Stomach (tissue), 9 donors: ENCODE results near the gene AUNIP. TPM values are rescaled to one million over a fixed set of nuclear protein-coding genes. Genes with fewer than 3 reads are reported as not detected.

Source experiments
- DNase-seq, 2 donors: peaks; one replicate each; pipeline versions ENCODE4 v3.0.0 to v3.0.0-alpha.2; 2013 to 2019
- H3K27ac ChIP-seq, 5 donors: fragments of 200-600 bp in 4 of 5; sonication (generic) in 4 of 5; one replicate each; pipeline ENCODE4 v1.5.1; 2013 to 2019; ENCODE audit warnings: mild to moderate bottlenecking in 1 of 5, moderate library complexity in 1 of 5
- H3K27me3 ChIP-seq, 3 donors: fragments of 200-600 bp; sonication (generic); one replicate each; pipeline ENCODE4 v1.5.1; 2017 to 2019; ENCODE audit warnings: mixed run types in 1 of 3
- H3K36me3 ChIP-seq, 4 donors: fragments of 200-600 bp; sonication (generic); 1 replicate in 3 of 4; 2 replicates in 1 of 4; pipeline ENCODE4 v1.5.1; 2016 to 2019
- H3K4me1 ChIP-seq, 4 donors: fragments of 200-600 bp; sonication (generic); one replicate each; pipeline ENCODE4 v1.5.1; 2016 to 2019
- H3K4me3 ChIP-seq, 4 donors: fragments of 200-600 bp; sonication (generic) in 3 of 4; one replicate each; pipeline ENCODE4 v1.5.1; 2016 to 2019; ENCODE audit warnings: mild to moderate bottlenecking in 1 of 4
- H3K9me3 ChIP-seq, 4 donors: fragments of 200-600 bp; sonication (generic); one replicate each; pipeline ENCODE4 v1.5.1; 2016 to 2019
- CTCF ChIP-seq, 7 experiments: fragments of 450-650 bp in 4 of 7; fragments of 200-600 bp in 3 of 7; sonication (generic) in 3 of 7; IDR thresholded peaks; one replicate each; pipeline ENCODE4 v1.5.1; 2016 to 2019; ENCODE audit warnings: antibody characterized with exemption in 7 of 7, control low read depth in 2 of 7, mild to moderate bottlenecking in 1 of 7
- EP300 ChIP-seq: sonication (generic); formaldehyde crosslinking; IDR thresholded peaks from one replicate; pipeline ENCODE4 v1.6.1; 2017; ENCODE audit warnings: antibody characterized with exemption
- POLR2A ChIP-seq, 4 donors: fragments of 450-650 bp; IDR thresholded peaks; one replicate each; pipeline ENCODE4 v1.6.1; 2016; ENCODE audit warnings: antibody characterized with exemption in 4 of 4, control low read depth in 2 of 4, mild to moderate bottlenecking in 1 of 4, moderate library complexity in 1 of 4
- POLR2AphosphoS5 ChIP-seq, 3 donors: sonication (generic); formaldehyde crosslinking; IDR thresholded peaks; one replicate each; pipeline ENCODE4 v1.6.1; 2016; ENCODE audit warnings: antibody characterized with exemption in 3 of 3
- WGBS, 5 donors: extraction: QIAGEN DNeasy Blood & Tissue Kit in 3 of 5; methylation state at CpG; one replicate each; pipeline versions ENCODE4 v1.1.5 to v1.1.7; 2013 to 2018; 5-methylcytosine and 5-hydroxymethylcytosine counted together
- intact Hi-C: fragments of 100-400 bp; cut with DNase I; formaldehyde crosslinking; loops from one replicate; pipeline ENCODE4 v1.15.1; 2023; ENCODE audit warnings: low total_unique reads
- polyA plus RNA-seq, 3 donors: library from polyadenylated mRNA; stranded (reverse); fragments of 200-250 nt; gene quantifications; one replicate each; pipeline ENCODE4 v1.2.3, GENCODE V29; 2013
- total RNA-seq, 5 donors: library from RNA; depleted of rRNA; stranded (reverse); fragments of >200 nt; gene quantifications; one replicate each; pipeline versions ENCODE4 v1.1.0 to v1.2.3, GENCODE V29; 2014 to 2016
- donor health status: healthy with polysubstance abuse.
- donor health status: Bipolar disorder and iron deficiency.
- donor health status: healthy.

AUNIP gene
- total and polyA plus RNA-seq, 8 donors = 0.68 to 2.8 (median 1.00) TPM; not detected in 3

GRCh38 chr1:25799935-25800702 lies 59.1 kb downstream of the AUNIP start, which contains the start of gene SELENON:
TSS of gene SELENON (plus strand) at chr1:25800193. CDS start at chr1:25800231, 38 bp downstream.
- H3K4me3 ChIP-seq = peak within 1 kb of the TSS; percentile 60 to 72 (median 67)
- TF ChIP-seq POLR2AphosphoS5 (IDR thresholded peaks at IDR 0.05) (peak in 1 of 3 donors; percentile 33), CTCF (IDR thresholded peaks at IDR 0.05) (no peak)
- WGBS, 5 donors = 0 to 3% (median 1%) methylated on average over 17 to 80 of the region's 91 CpGs
- H3K4me1 ChIP-seq = peaks cover 45 to 89% (median 63%) of the 10 kb centered on the region in 4 donors
- no peaks in the 10 kb centered on the region for H3K9me3 ChIP-seq
- peak; percentile 60 to 85 for DNase-seq
- H3K36me3 ChIP-seq = peaks cover 0 to 4% (median 2%) of the 10 kb centered on the region in 4 donors
- peak within 1 kb of the TSS; percentile 75 to 92 (median 86) for H3K27ac ChIP-seq
- H3K27me3 ChIP-seq = no peaks in the 10 kb centered on the region
- intact Hi-C loops = no loop called here

- WGBS, 5 donors = 22 to 31% (median 29%) methylated on average over 12 of the region's 12 CpGs
- no peaks in the 10 kb centered on the region for H3K36me3 ChIP-seq
- H3K27ac ChIP-seq = peak overlapping the region; percentile 74 to 92 (median 86)
- no peak for TF ChIP-seq POLR2A (IDR thresholded peaks at IDR 0.05)
- TF ChIP-seq POLR2AphosphoS5 (IDR thresholded peaks at IDR 0.05) = no peak
- no peak for TF ChIP-seq CTCF (IDR thresholded peaks at IDR 0.05)
- TF ChIP-seq EP300 = no peak
- H3K4me1 ChIP-seq = peaks cover 45 to 82% (median 60%) of the 10 kb centered on the region in 4 donors
- H3K27me3 ChIP-seq = no peaks in the 10 kb centered on the region
- H3K9me3 ChIP-seq = no peaks in the 10 kb centered on the region
- DNase-seq = no peak
- peak overlapping the region; percentile 46 to 66 (median 48) for H3K4me3 ChIP-seq
- intact Hi-C loops = no loop called here
These were observed 59.8 kb downstream of the AUNIP start for GRCh38 chr1:25799352-25799934.

GRCh38 chr1:25798666-25799351 lies 60.4 kb downstream of the AUNIP start:
- H3K36me3 ChIP-seq = no peaks in the 10 kb centered on the region
- no peaks in the 10 kb centered on the region for H3K27me3 ChIP-seq
- DNase-seq = no peak
- H3K4me3 ChIP-seq = no peak overlapping the region
- TF ChIP-seq CTCF (IDR thresholded peaks at IDR 0.05) (no peak), POLR2AphosphoS5 (IDR thresholded peaks at IDR 0.05) (no peak), POLR2A (IDR thresholded peaks at IDR 0.05) (no peak), EP300 (no peak)
- H3K4me1 ChIP-seq = peaks cover 45 to 76% (median 58%) of the 10 kb centered on the region in 4 donors
- 76 to 85% (median 79%) methylated on average over 7 to 8 of the region's 8 CpGs for WGBS, 5 donors
- H3K9me3 ChIP-seq = no peaks in the 10 kb centered on the region
- intact Hi-C loops = no loop called here
- H3K27ac ChIP-seq = peak overlapping the region; percentile 5 to 92 (median 86)

- peak in 1 of 2 donors; percentile 63 for DNase-seq
- no peaks in the 10 kb centered on the region for H3K9me3 ChIP-seq
- WGBS, 5 donors = 68 to 84% (median 69%) methylated on average over 5 to 8 of the region's 8 CpGs
- H3K36me3 ChIP-seq = no peaks in the 10 kb centered on the region
- TF ChIP-seq CTCF (IDR thresholded peaks at IDR 0.05) = peak in 4 of 7 experiments; percentile 21 to 47 (median 28)
- TF ChIP-seq EP300 = no peak
- no peak overlapping the region for H3K4me3 ChIP-seq
- intact Hi-C loops = no loop called here
- no peaks in the 10 kb centered on the region for H3K27me3 ChIP-seq
- peaks cover 45 to 67% (median 54%) of the 10 kb centered on the region in 4 donors for H3K4me1 ChIP-seq
- peak overlapping the region in 1 of 5 donors; percentile 87 for H3K27ac ChIP-seq
These were observed 61.3 kb downstream of the AUNIP start for GRCh38 chr1:25797939-25798338.
